ENCODE measurements around the gene DTNB.
"Not testable (repeated sequence)": the region's sequence is repeated elsewhere in the genome, so short reads cannot be mapped to it uniquely, and the experiment has no call there.

The DTNB gene

GRCh38 chr2:25544445-25544844, 128.9 kb downstream of the DTNB start:
- no peak for DNase-seq (ENCODE audit: low read depth in 2 of 2)

- no peak for DNase-seq (ENCODE audit: low read depth in 2 of 2)
Observed at GRCh38 chr2:25543939-25544338, 129.4 kb downstream of the DTNB start.

- no peak for DNase-seq (ENCODE audit: low read depth in 2 of 2)
Observed at GRCh38 chr2:25541378-25541777, 132.0 kb downstream of the DTNB start.

- DNase-seq (ENCODE audit: low read depth in 2 of 2): no peak
Observed at GRCh38 chr2:25539136-25539535, 134.2 kb downstream of the DTNB start.

GRCh38 chr2:25537526-25537925, 135.9 kb downstream of the DTNB start:
- DNase-seq (ENCODE audit: low read depth in 2 of 2): no peak

- DNase-seq (ENCODE audit: low read depth in 2 of 2): not testable (repeated sequence)
Observed at GRCh38 chr2:25535411-25536289, 137.7 kb downstream of the DTNB start.

GRCh38 chr2:25534937-25535336, 138.4 kb downstream of the DTNB start:
- DNase-seq (ENCODE audit: low read depth in 2 of 2): not testable (repeated sequence)

- no peak for DNase-seq (ENCODE audit: low read depth in 2 of 2)
Observed at GRCh38 chr2:25534455-25534854, 138.9 kb downstream of the DTNB start.

- not testable (repeated sequence) for DNase-seq (ENCODE audit: low read depth in 2 of 2)
Observed at GRCh38 chr2:25533771-25534170, 139.6 kb downstream of the DTNB start.

- DNase-seq (ENCODE audit: low read depth in 2 of 2): no peak
Observed at GRCh38 chr2:25532521-25532920, 140.9 kb downstream of the DTNB start.

GRCh38 chr2:25529034-25529433, 144.3 kb downstream of the DTNB start:
- DNase-seq (ENCODE audit: low read depth in 2 of 2): no peak

GRCh38 chr2:25528173-25528572, 145.2 kb downstream of the DTNB start:
- no peak for DNase-seq (ENCODE audit: low read depth in 2 of 2)

GRCh38 chr2:25524507-25524906, 148.9 kb downstream of the DTNB start:
- no peak for DNase-seq (ENCODE audit: low read depth in 2 of 2)

- no peak for DNase-seq (ENCODE audit: low read depth in 2 of 2)
Observed at GRCh38 chr2:25523060-25523459, 150.3 kb downstream of the DTNB start.

- DNase-seq (ENCODE audit: low read depth in 2 of 2): no peak
Observed at GRCh38 chr2:25521665-25522387, 151.6 kb downstream of the DTNB start.

- DNase-seq (ENCODE audit: low read depth in 2 of 2): no peak
Observed at GRCh38 chr2:25521126-25521525, 152.3 kb downstream of the DTNB start.

GRCh38 chr2:25517701-25518100, 155.7 kb downstream of the DTNB start:
- DNase-seq (ENCODE audit: low read depth in 2 of 2): no peak

- DNase-seq (ENCODE audit: low read depth in 2 of 2): no peak
Observed at GRCh38 chr2:25514043-25514637, 159.2 kb downstream of the DTNB start.

- no peak for DNase-seq (ENCODE audit: low read depth in 2 of 2)
Observed at GRCh38 chr2:25512707-25513106, 160.7 kb downstream of the DTNB start.

GRCh38 chr2:25506226-25506625, 167.2 kb downstream of the DTNB start:
- DNase-seq (ENCODE audit: low read depth in 2 of 2): no peak

GRCh38 chr2:25505622-25506021, 167.8 kb downstream of the DTNB start:
- no peak for DNase-seq (ENCODE audit: low read depth in 2 of 2)

GRCh38 chr2:25505182-25505581, 168.2 kb downstream of the DTNB start:
- DNase-seq (ENCODE audit: low read depth in 2 of 2): no peak

GRCh38 chr2:25504266-25504665, 169.1 kb downstream of the DTNB start:
- DNase-seq (ENCODE audit: low read depth in 2 of 2): no peak

Measured in stimulated activated CD4-positive, alpha-beta T cell treated with anti-CD3 and anti-CD28 coated beads, Interleukin-1b, Interleukin-23, amount 100 ng/mL, for 1 hour (primary cell).